HepG2 (cell line): ENCODE data around the gene CHRNB1. TPM values are rescaled to one million over a fixed set of nuclear protein-coding genes. Genes with fewer than 3 reads are reported as not detected.
A peak's percentile ranks its signal among the peaks of the same experiment; 100 is the strongest.

ENCODE experiments used
- ATF6 ChIP-seq: sonication (generic); formaldehyde crosslinking; conservative IDR thresholded peaks from 2 replicates; pipeline ENCODE4 v1.4.0; 2020; ENCODE audit warnings: missing genetic modification reagents
- CENPT ChIP-seq: sonication (generic); formaldehyde crosslinking; IDR thresholded peaks from 2 replicates; pipeline ENCODE4 v1.8.0; 2022; ENCODE audit warnings: low read depth, mild to moderate bottlenecking, moderate library complexity, missing genetic modification reagents
- ELK4 ChIP-seq: sonication (generic); formaldehyde crosslinking; IDR thresholded peaks from 2 replicates; pipeline ENCODE4 v1.9.0; 2021; ENCODE audit warnings: missing genetic modification reagents, borderline replicate concordance
- HBP1 ChIP-seq: IDR thresholded peaks from 2 replicates; pipeline ENCODE4 v1.6.1; 2016; ENCODE audit warnings: low read depth, control low read depth
- HDAC1 ChIP-seq: sonication (generic); formaldehyde crosslinking; IDR thresholded peaks from 2 replicates; pipeline ENCODE4 v1.5.1; 2020; ENCODE audit warnings: mild to moderate bottlenecking, missing genetic modification reagents
- KLF16 ChIP-seq, 2 experiments: sonication (generic) in 1 of 2; formaldehyde crosslinking in 1 of 2; IDR thresholded peaks; 2 replicates each; pipeline versions ENCODE4 v1.6.1 to v1.8.0; 2016 to 2023; ENCODE audit warnings: missing genetic modification reagents in 2 of 2, missing compliant biosample characterization in 1 of 2
- SCMH1 ChIP-seq: sonication (generic); formaldehyde crosslinking; IDR thresholded peaks from 2 replicates; pipeline ENCODE4 v1.9.0; 2021; ENCODE audit warnings: missing genetic modification reagents, mild to moderate bottlenecking, borderline replicate concordance
- TEF ChIP-seq: sonication (generic); formaldehyde crosslinking; IDR thresholded peaks from 2 replicates; pipeline ENCODE4 v1.5.0; 2020; ENCODE audit warnings: missing genetic modification reagents
- TRAFD1 ChIP-seq: sonication (generic); formaldehyde crosslinking; IDR thresholded peaks from 2 replicates; pipeline ENCODE4 v1.5.1; 2020; ENCODE audit warnings: missing genetic modification reagents, mild to moderate bottlenecking, borderline replicate concordance
- ZGPAT ChIP-seq: IDR thresholded peaks from 2 replicates; pipeline ENCODE4 v1.6.1; 2016; ENCODE audit warnings: mild to moderate bottlenecking
- ZNF343 ChIP-seq: sonication (generic); formaldehyde crosslinking; IDR thresholded peaks from 2 replicates; pipeline ENCODE4 v1.4.0; 2020; ENCODE audit warnings: mild to moderate bottlenecking, missing genetic modification reagents
- ZNF431 ChIP-seq: sonication (generic); formaldehyde crosslinking; IDR thresholded peaks from 2 replicates; pipeline ENCODE4 v1.9.0; 2022; ENCODE audit warnings: missing genetic modification reagents, low read depth, mild to moderate bottlenecking, borderline replicate concordance
- ZNF446 ChIP-seq: sonication (generic); formaldehyde crosslinking; IDR thresholded peaks from 2 replicates; pipeline ENCODE4 v1.5.0; 2020; ENCODE audit warnings: mild to moderate bottlenecking, missing genetic modification reagents
- ZNF512 ChIP-seq: sonication (generic); formaldehyde crosslinking; IDR thresholded peaks from 2 replicates; pipeline ENCODE4 v1.4.0; 2020; ENCODE audit warnings: mild to moderate bottlenecking, missing genetic modification reagents
- ZNF558 ChIP-seq: sonication (generic); formaldehyde crosslinking; IDR thresholded peaks from 2 replicates; pipeline ENCODE4 v1.9.0; 2022; ENCODE audit warnings: mild to moderate bottlenecking, missing genetic modification reagents, borderline replicate concordance
- ZSCAN9 ChIP-seq: IDR thresholded peaks from 2 replicates; pipeline ENCODE4 v1.6.1; 2016; ENCODE audit warnings: borderline replicate concordance
- polyA plus RNA-seq, 8 experiments: library from polyadenylated mRNA; depleted of rRNA in 3 of 8; stranded (reverse) in 7 of 8; unstranded in 1 of 8; fragments of >200 nt; fragmentation: Illumina TruSeq in 4 of 8; extraction: Trizol in 4 of 8; gene quantifications; 2 replicates each; pipeline versions ENCODE4 v1.2.1 to v1.2.3, GENCODE V29; 2011 to 2016; ENCODE audit warnings: low read depth in 4 of 8, missing spikeins in 1 of 8, mixed read lengths in 1 of 8; ENCODE audit not compliant: insufficient read depth in 1 of 8
- total RNA-seq, 5 experiments: library from RNA; depleted of rRNA; stranded (reverse); fragments of >200 nt; fragmentation: Illumina TruSeq; extraction: Trizol; gene quantifications; 2 replicates each; pipeline ENCODE4 v1.2.3, GENCODE V29; 2016; ENCODE audit warnings: low read depth in 1 of 5

The CHRNB1 gene
- total and polyA plus RNA-seq, 2 of the 13 experiments (the other 11 are each of a cell fraction or from before 2014, with no cell fraction given): 5.4 to 33.7 TPM

GRCh38 chr17:7484067-7484918 lies 39.4 kb downstream of the CHRNB1 start, which contains the start of gene POLR2A (continued):
- 0 out of 2 replicates have a peak, but pooled peaks have one; percentile 75 for TF ChIP-seq ATF6 (CRISPR knock-in tag)
- TF ChIP-seq HBP1 (CRISPR knock-in tag): peak; percentile 39; the same call in 1 of the 2 replicates
- TF ChIP-seq ZSCAN9 (CRISPR knock-in tag): peak; percentile 92
- peak; percentile 97 for TF ChIP-seq ZNF343 (CRISPR knock-in tag)
- peak; percentile 69; the same call in 1 of the 2 replicates for TF ChIP-seq TEF (CRISPR knock-in tag)
- no peak for TF ChIP-seq ZNF512 (CRISPR knock-in tag)
- 0 out of 2 replicates have a peak, but pooled peaks have one; percentile 42 for TF ChIP-seq CENPT (CRISPR knock-in tag)
- peak in 1 of 2 experiments; percentile 98; a peak in 2 of 4 replicates for TF ChIP-seq KLF16 (CRISPR knock-in tag; IDR thresholded peaks at IDR 0.05)
- no peak; the same call in 1 of the 2 replicates for TF ChIP-seq ZNF446
- no peak for TF ChIP-seq TRAFD1 (CRISPR knock-in tag)
- peak; percentile 92 for TF ChIP-seq ZGPAT
- TF ChIP-seq SCMH1 (CRISPR knock-in tag): no peak
- 0 out of 2 replicates have a peak, but pooled peaks have one; percentile 26 for TF ChIP-seq ELK4
- TF ChIP-seq HDAC1 (CRISPR knock-in tag): peak; percentile 76; the same call in 1 of the 2 replicates
- peak; percentile 83 for TF ChIP-seq ZNF431 (CRISPR knock-in tag)
- TF ChIP-seq ZNF558 (CRISPR knock-in tag): peak; percentile 77
